ENCODE results near the gene POC1A.

Gene POC1A

GRCh38 chr3:52154135-52155094 is at the start of gene POC1A:
Gene POC1A, minus strand, starts transcription at chr3:52154423. Its CDS starts 51 bp downstream, at chr3:52154372.
- Histone ChIP-seq H3K27ac (ENCODE audit: low read depth, low read length) (peak within 1 kb of the TSS; percentile 87), H3K4me1 (ENCODE audit: control insufficient read depth, insufficient read depth, low read length) (no peaks in the 10 kb centered on the region), H3K27me3 (ENCODE audit: control insufficient read depth, insufficient read depth, low read length) (no peaks in the 10 kb centered on the region), H3K4me3 (ENCODE audit: low read length) (peak within 1 kb of the TSS; percentile 73), H3K36me3 (ENCODE audit: control insufficient read depth, insufficient read depth, low read length) (no peaks in the 10 kb centered on the region), H3K9ac (ENCODE audit: low read length) (peak within 1 kb of the TSS; percentile 33)

- H3K27ac ChIP-seq (ENCODE audit: low read depth, low read length), result no peak overlapping the region
- H3K4me1 ChIP-seq (ENCODE audit: control insufficient read depth, insufficient read depth, low read length), result peaks cover 6% of the 10 kb centered on the region
- H3K4me3 ChIP-seq (ENCODE audit: low read length), result no peak overlapping the region
- H3K36me3 ChIP-seq (ENCODE audit: control insufficient read depth, insufficient read depth, low read length), result peaks cover 50% of the 10 kb centered on the region
- H3K9ac ChIP-seq (ENCODE audit: low read length), result no peak overlapping the region
- no peaks in the 10 kb centered on the region for H3K27me3 ChIP-seq (ENCODE audit: control insufficient read depth, insufficient read depth, low read length)
These were observed 49.5 kb upstream of the POC1A start for GRCh38 chr3:52203701-52204100.

- Histone ChIP-seq H3K27me3 (ENCODE audit: control insufficient read depth, insufficient read depth, low read length) (no peaks in the 10 kb centered on the region), H3K27ac (ENCODE audit: low read depth, low read length) (no peak overlapping the region), H3K4me1 (ENCODE audit: control insufficient read depth, insufficient read depth, low read length) (peaks cover 8% of the 10 kb centered on the region), H3K36me3 (ENCODE audit: control insufficient read depth, insufficient read depth, low read length) (peaks cover 43% of the 10 kb centered on the region), H3K4me3 (ENCODE audit: low read length) (no peak overlapping the region), H3K9ac (ENCODE audit: low read length) (no peak overlapping the region)
These were observed 48.3 kb upstream of the POC1A start for GRCh38 chr3:52202384-52203077.

- Histone ChIP-seq H3K4me1 (ENCODE audit: control insufficient read depth, insufficient read depth, low read length) (peaks cover 12% of the 10 kb centered on the region), H3K9ac (ENCODE audit: low read length) (no peak overlapping the region), H3K27ac (ENCODE audit: low read depth, low read length) (no peak overlapping the region), H3K4me3 (ENCODE audit: low read length) (no peak overlapping the region), H3K36me3 (ENCODE audit: control insufficient read depth, insufficient read depth, low read length) (peaks cover 36% of the 10 kb centered on the region), H3K27me3 (ENCODE audit: control insufficient read depth, insufficient read depth, low read length) (no peaks in the 10 kb centered on the region)
These were observed 46.9 kb upstream of the POC1A start for GRCh38 chr3:52200981-52201679.

GRCh38 chr3:52198643-52199608 is 44.7 kb upstream of the POC1A start:
- H3K36me3 ChIP-seq (ENCODE audit: control insufficient read depth, insufficient read depth, low read length), result peaks cover 16% of the 10 kb centered on the region
- no peaks in the 10 kb centered on the region for H3K27me3 ChIP-seq (ENCODE audit: control insufficient read depth, insufficient read depth, low read length)
- H3K9ac ChIP-seq (ENCODE audit: low read length), result peak overlapping the region; percentile 42
- H3K4me1 ChIP-seq (ENCODE audit: control insufficient read depth, insufficient read depth, low read length), result peaks cover 12% of the 10 kb centered on the region
- H3K4me3 ChIP-seq (ENCODE audit: low read length), result peak overlapping the region; percentile 80
- H3K27ac ChIP-seq (ENCODE audit: low read depth, low read length), result no peak overlapping the region

- peak within 1 kb of the TSS; percentile 80 for H3K4me3 ChIP-seq (ENCODE audit: low read length)
- peak within 1 kb of the TSS; percentile 42 for H3K9ac ChIP-seq (ENCODE audit: low read length)
- no peaks in the 10 kb centered on the region for H3K27me3 ChIP-seq (ENCODE audit: control insufficient read depth, insufficient read depth, low read length)
- H3K4me1 ChIP-seq (ENCODE audit: control insufficient read depth, insufficient read depth, low read length), result peaks cover 12% of the 10 kb centered on the region
- peak within 1 kb of the TSS; percentile 69 for H3K27ac ChIP-seq (ENCODE audit: low read depth, low read length)
- H3K36me3 ChIP-seq (ENCODE audit: control insufficient read depth, insufficient read depth, low read length), result peaks cover 8% of the 10 kb centered on the region
These were observed 43.8 kb upstream of the POC1A start, which contains the start of gene ALAS1 for GRCh38 chr3:52197842-52198625. Gene ALAS1, plus strand, starts transcription at chr3:52198160. Its CDS starts 1,082 bp downstream, at chr3:52199242.

GRCh38 chr3:52197499-52197841 is 43.2 kb upstream of the POC1A start:
- peak overlapping the region; percentile 69 for H3K27ac ChIP-seq (ENCODE audit: low read depth, low read length)
- H3K36me3 ChIP-seq (ENCODE audit: control insufficient read depth, insufficient read depth, low read length), result peaks cover 2% of the 10 kb centered on the region
- H3K27me3 ChIP-seq (ENCODE audit: control insufficient read depth, insufficient read depth, low read length), result no peaks in the 10 kb centered on the region
- peak overlapping the region; percentile 72 for H3K4me3 ChIP-seq (ENCODE audit: low read length)
- peak overlapping the region; percentile 8 for H3K9ac ChIP-seq (ENCODE audit: low read length)
- H3K4me1 ChIP-seq (ENCODE audit: control insufficient read depth, insufficient read depth, low read length), result peaks cover 12% of the 10 kb centered on the region

GRCh38 chr3:52196977-52197376 is 42.8 kb upstream of the POC1A start:
- Histone ChIP-seq H3K4me3 (ENCODE audit: low read length) (peak overlapping the region; percentile 72), H3K27ac (ENCODE audit: low read depth, low read length) (no peak overlapping the region), H3K4me1 (ENCODE audit: control insufficient read depth, insufficient read depth, low read length) (peaks cover 12% of the 10 kb centered on the region), H3K27me3 (ENCODE audit: control insufficient read depth, insufficient read depth, low read length) (no peaks in the 10 kb centered on the region), H3K9ac (ENCODE audit: low read length) (no peak overlapping the region), H3K36me3 (ENCODE audit: control insufficient read depth, insufficient read depth, low read length) (no peaks in the 10 kb centered on the region)

GRCh38 chr3:52195823-52196331 is 41.7 kb upstream of the POC1A start:
- Histone ChIP-seq H3K36me3 (ENCODE audit: control insufficient read depth, insufficient read depth, low read length) (no peaks in the 10 kb centered on the region), H3K4me1 (ENCODE audit: control insufficient read depth, insufficient read depth, low read length) (peaks cover 12% of the 10 kb centered on the region)

GRCh38 chr3:52195291-52195597 is 41.0 kb upstream of the POC1A start:
- Histone ChIP-seq H3K27ac (ENCODE audit: low read depth, low read length) (no peak overlapping the region), H3K4me3 (ENCODE audit: low read length) (no peak overlapping the region), H3K36me3 (ENCODE audit: control insufficient read depth, insufficient read depth, low read length) (no peaks in the 10 kb centered on the region), H3K4me1 (ENCODE audit: control insufficient read depth, insufficient read depth, low read length) (peaks cover 12% of the 10 kb centered on the region), H3K9ac (ENCODE audit: low read length) (no peak overlapping the region), H3K27me3 (ENCODE audit: control insufficient read depth, insufficient read depth, low read length) (no peaks in the 10 kb centered on the region)

More at GRCh38 chr3:52195823-52196331, 41.7 kb upstream of the POC1A start:
- Histone ChIP-seq H3K4me3 (ENCODE audit: low read length) (no peak overlapping the region), H3K9ac (ENCODE audit: low read length) (no peak overlapping the region), H3K27me3 (ENCODE audit: control insufficient read depth, insufficient read depth, low read length) (no peaks in the 10 kb centered on the region), H3K27ac (ENCODE audit: low read depth, low read length) (no peak overlapping the region)
